Immature natural killer cell (primary cell): ENCODE results near the gene UEVLD. TPM values are rescaled to one million over a fixed set of nuclear protein-coding genes. Genes with fewer than 3 reads are reported as not detected.
A peak's percentile ranks its signal among the peaks of the same experiment; 100 is the strongest.

Experiments used
- DNase-seq, 3 donors: peaks; one replicate each; pipeline ENCODE4 v3.0.0; 2022; ENCODE audit warnings: mixed read lengths in 1 of 3
- H3K27ac Mint-ChIP-seq, 6 donors: one replicate each; pipeline ENCODE4 v1.8.0; 2020; ENCODE audit warnings: mixed read lengths in 6 of 6, mild to moderate bottlenecking in 5 of 6, inconsistent platforms in 4 of 6, moderate library complexity in 3 of 6
- H3K27me3 Mint-ChIP-seq, 3 donors: one replicate each; pipeline ENCODE4 v1.8.0; 2020 to 2021; ENCODE audit warnings: low read depth in 3 of 3, mild to moderate bottlenecking in 3 of 3, mixed read lengths in 3 of 3, moderate library complexity in 3 of 3, inconsistent platforms in 1 of 3
- H3K36me3 Mint-ChIP-seq, 3 donors: one replicate each; pipeline ENCODE4 v1.8.0; 2020; ENCODE audit warnings: mixed read lengths in 3 of 3, inconsistent platforms in 2 of 3, mild to moderate bottlenecking in 2 of 3
- H3K4me1 Mint-ChIP-seq, 2 donors: one replicate each; pipeline ENCODE4 v1.8.0; 2020; ENCODE audit warnings: inconsistent platforms in 2 of 2, mild to moderate bottlenecking in 2 of 2, mixed read lengths in 2 of 2, moderate library complexity in 1 of 2
- H3K4me3 Mint-ChIP-seq, 5 donors: one replicate each; pipeline ENCODE4 v1.8.0; 2020; ENCODE audit warnings: mild to moderate bottlenecking in 5 of 5, mixed read lengths in 5 of 5, inconsistent platforms in 3 of 5, moderate library complexity in 3 of 5
- H3K9me3 Mint-ChIP-seq, 6 donors: one replicate each; pipeline ENCODE4 v1.8.0; 2020; ENCODE audit warnings: mild to moderate bottlenecking in 6 of 6, mixed read lengths in 6 of 6, inconsistent platforms in 4 of 6, moderate library complexity in 3 of 6
- polyA plus RNA-seq, 3 donors: library from polyadenylated mRNA; unstranded; fragments of 300-500 nt; fragmentation: Illumina TruSeq; gene quantifications; one replicate each; pipeline ENCODE4 v1.2.3, GENCODE V29; 2021

UEVLD gene
- polyA plus RNA-seq, 3 donors from 2014 or later, result 18.1 to 22.4 (median 20.7) TPM

- no peak for DNase-seq
- Mint-ChIP-seq H3K36me3 (peaks cover 0 to 24% (median 0%) of the 10 kb centered on the region in 3 donors), H3K4me3 (no peak overlapping the region), H3K4me1 (peaks cover 38 to 66% of the 10 kb centered on the region in 2 donors), H3K9me3 (no peaks in the 10 kb centered on the region), H3K27ac (peak overlapping the region in 1 of 6 donors; percentile 48), H3K27me3 (peaks cover under 1 to 9% (median under 1%) of the 10 kb centered on the region in 3 donors)
Observed at GRCh38 chr11:18521122-18521521, 67.4 kb downstream of the UEVLD start.

GRCh38 chr11:18502352-18502751, 86.2 kb downstream of the UEVLD start:
- Mint-ChIP-seq H3K4me3 (no peak overlapping the region), H3K9me3 (no peaks in the 10 kb centered on the region), H3K4me1 (peaks cover 0 to 5% of the 10 kb centered on the region in 2 donors), H3K27ac (peak overlapping the region in 1 of 6 donors; percentile 13), H3K27me3 (peaks cover 0 to 2% (median 1%) of the 10 kb centered on the region in 3 donors), H3K36me3 (peaks cover 27 to 53% (median 35%) of the 10 kb centered on the region in 3 donors)
- DNase-seq, result no peak

- no peaks in the 10 kb centered on the region for H3K9me3 Mint-ChIP-seq
- H3K36me3 Mint-ChIP-seq, result peaks cover 27 to 52% (median 29%) of the 10 kb centered on the region in 3 donors
- DNase-seq, result no peak
- H3K4me1 Mint-ChIP-seq, result peaks cover 0 to 5% of the 10 kb centered on the region in 2 donors
- H3K27ac Mint-ChIP-seq, result peak overlapping the region in 2 of 6 donors; percentile 3 to 44
- peaks cover 0 to 2% (median 1%) of the 10 kb centered on the region in 3 donors for H3K27me3 Mint-ChIP-seq
- no peak overlapping the region for H3K4me3 Mint-ChIP-seq
Observed at GRCh38 chr11:18501629-18502028, 86.9 kb downstream of the UEVLD start.

GRCh38 chr11:18498039-18498438, 90.5 kb downstream of the UEVLD start:
- H3K4me3 Mint-ChIP-seq, result no peak overlapping the region
- H3K36me3 Mint-ChIP-seq, result peaks cover 21 to 45% (median 29%) of the 10 kb centered on the region in 3 donors
- DNase-seq, result no peak
- peaks cover 2 to 10% of the 10 kb centered on the region in 2 donors for H3K4me1 Mint-ChIP-seq
- H3K27me3 Mint-ChIP-seq, result peaks cover 0 to 2% (median 1%) of the 10 kb centered on the region in 3 donors
- peak overlapping the region in 5 of 6 donors; percentile 1 to 26 (median 14) for H3K27ac Mint-ChIP-seq
- H3K9me3 Mint-ChIP-seq, result no peaks in the 10 kb centered on the region

GRCh38 chr11:18495703-18496102, 92.8 kb downstream of the UEVLD start:
- no peaks in the 10 kb centered on the region for H3K9me3 Mint-ChIP-seq
- no peak overlapping the region for H3K4me3 Mint-ChIP-seq
- peaks cover 2 to 7% of the 10 kb centered on the region in 2 donors for H3K4me1 Mint-ChIP-seq
- H3K27ac Mint-ChIP-seq, result no peak overlapping the region
- H3K27me3 Mint-ChIP-seq, result peaks cover 0 to 2% (median 1%) of the 10 kb centered on the region in 3 donors
- DNase-seq, result no peak
- H3K36me3 Mint-ChIP-seq, result peaks cover 12 to 28% (median 16%) of the 10 kb centered on the region in 3 donors

- Mint-ChIP-seq H3K27ac (peak overlapping the region in 2 of 6 donors; percentile 39 to 46), H3K4me1 (peaks cover 2 to 11% of the 10 kb centered on the region in 2 donors), H3K36me3 (peaks cover 7 to 27% (median 21%) of the 10 kb centered on the region in 3 donors), H3K9me3 (no peaks in the 10 kb centered on the region), H3K4me3 (no peak overlapping the region), H3K27me3 (peaks cover 0 to 2% (median 1%) of the 10 kb centered on the region in 3 donors)
- DNase-seq, result no peak
Observed at GRCh38 chr11:18495271-18495670, 93.3 kb downstream of the UEVLD start.

- peaks cover 6 to 17% of the 10 kb centered on the region in 2 donors for H3K4me1 Mint-ChIP-seq
- peaks cover 4 to 19% (median 16%) of the 10 kb centered on the region in 3 donors for H3K36me3 Mint-ChIP-seq
- no peaks in the 10 kb centered on the region for H3K9me3 Mint-ChIP-seq
- no peak overlapping the region for H3K4me3 Mint-ChIP-seq
- no peaks in the 10 kb centered on the region for H3K27me3 Mint-ChIP-seq
- DNase-seq, result no peak
- H3K27ac Mint-ChIP-seq, result peak overlapping the region in 5 of 6 donors; percentile 7 to 55 (median 43)
Observed at GRCh38 chr11:18493310-18493709, 95.2 kb downstream of the UEVLD start.

GRCh38 chr11:18492888-18493287, 95.6 kb downstream of the UEVLD start:
- no peaks in the 10 kb centered on the region for H3K27me3 Mint-ChIP-seq
- DNase-seq, result no peak
- peak overlapping the region in 3 of 6 donors; percentile 28 to 55 (median 51) for H3K27ac Mint-ChIP-seq
- no peaks in the 10 kb centered on the region for H3K9me3 Mint-ChIP-seq
- H3K4me3 Mint-ChIP-seq, result no peak overlapping the region
- H3K36me3 Mint-ChIP-seq, result peaks cover 6 to 19% (median 14%) of the 10 kb centered on the region in 3 donors
- peaks cover 6 to 18% of the 10 kb centered on the region in 2 donors for H3K4me1 Mint-ChIP-seq

- Mint-ChIP-seq H3K27ac (no peak overlapping the region), H3K4me3 (no peak overlapping the region), H3K27me3 (no peaks in the 10 kb centered on the region), H3K4me1 (peaks cover 6 to 18% of the 10 kb centered on the region in 2 donors), H3K9me3 (no peaks in the 10 kb centered on the region), H3K36me3 (peaks cover 10 to 14% (median 13%) of the 10 kb centered on the region in 3 donors)
- DNase-seq, result no peak
Observed at GRCh38 chr11:18491924-18492323, 96.6 kb downstream of the UEVLD start.

GRCh38 chr11:18490736-18491485, 97.6 kb downstream of the UEVLD start:
- Mint-ChIP-seq H3K4me1 (peaks cover 6 to 18% of the 10 kb centered on the region in 2 donors), H3K27me3 (no peaks in the 10 kb centered on the region), H3K36me3 (peaks cover 10 to 14% (median 13%) of the 10 kb centered on the region in 3 donors), H3K9me3 (no peaks in the 10 kb centered on the region), H3K27ac (peak overlapping the region in 3 of 6 donors; percentile 48 to 65 (median 55)), H3K4me3 (no peak overlapping the region)
- no peak for DNase-seq

- Mint-ChIP-seq H3K27me3 (no peaks in the 10 kb centered on the region), H3K9me3 (no peaks in the 10 kb centered on the region), H3K36me3 (peaks cover 10 to 14% (median 13%) of the 10 kb centered on the region in 3 donors), H3K4me3 (no peak overlapping the region), H3K27ac (peak overlapping the region in 3 of 6 donors; percentile 48 to 65 (median 55)), H3K4me1 (peaks cover 6 to 18% of the 10 kb centered on the region in 2 donors)
- DNase-seq, result no peak
Observed at GRCh38 chr11:18490319-18490718, 98.2 kb downstream of the UEVLD start.

- no peak overlapping the region for H3K27ac Mint-ChIP-seq
- H3K27me3 Mint-ChIP-seq, result peaks cover 0 to 3% (median 0%) of the 10 kb centered on the region in 3 donors
- DNase-seq, result no peak
- H3K4me1 Mint-ChIP-seq, result peaks cover 4 to 13% of the 10 kb centered on the region in 2 donors
- H3K9me3 Mint-ChIP-seq, result no peaks in the 10 kb centered on the region
- peaks cover 28 to 38% (median 30%) of the 10 kb centered on the region in 3 donors for H3K36me3 Mint-ChIP-seq
- H3K4me3 Mint-ChIP-seq, result no peak overlapping the region
Observed at GRCh38 chr11:18485913-18486528, 102.5 kb downstream of the UEVLD start.
